Ectodermal cell (in vitro differentiated cells): ENCODE data around the gene PNMA1.

Source experiments
- H3K27ac ChIP-seq: 2 replicates; pipeline ENCODE4 v1.7.0; 2013; ENCODE audit warnings: mild to moderate bottlenecking, low read depth, low read length; ENCODE audit not compliant: insufficient read depth, poor library complexity, severe bottlenecking
- H3K27me3 ChIP-seq: 2 replicates; pipeline ENCODE4 v1.7.0; 2013; ENCODE audit warnings: mild to moderate bottlenecking, low read length; ENCODE audit not compliant: insufficient read depth, control insufficient read depth, poor library complexity, severe bottlenecking
- H3K36me3 ChIP-seq: one replicate; pipeline ENCODE4 v1.7.0; 2013; ENCODE audit warnings: low read length; ENCODE audit not compliant: control insufficient read depth, insufficient read depth
- H3K4me1 ChIP-seq: one replicate; pipeline ENCODE4 v1.7.0; 2013; ENCODE audit warnings: low read length; ENCODE audit not compliant: control insufficient read depth, insufficient read depth
- H3K4me3 ChIP-seq: 2 replicates; pipeline ENCODE4 v1.7.0; 2013; ENCODE audit warnings: low read depth, low read length, control low read depth; ENCODE audit not compliant: insufficient read depth
- H3K9me3 ChIP-seq: 2 replicates; pipeline ENCODE4 v1.7.0; 2013; ENCODE audit warnings: mild to moderate bottlenecking, low read length, moderate library complexity; ENCODE audit not compliant: control insufficient read depth
- WGBS, 2 experiments: methylation state at CpG; one replicate each; pipeline ENCODE4 v1.1.7; 2013; ENCODE audit warnings: missing lambda C conversion rate in 2 of 2; 5-methylcytosine and 5-hydroxymethylcytosine counted together

Gene PNMA1

GRCh38 chr14:73731111-73731510, 16.9 kb upstream of the PNMA1 start:
- Histone ChIP-seq H3K4me3 (no peak overlapping the region), H3K27ac (no peak overlapping the region), H3K27me3 (no peaks in the 10 kb centered on the region), H3K9me3 (no peaks in the 10 kb centered on the region), H3K4me1 (no peaks in the 10 kb centered on the region), H3K36me3 (no peaks in the 10 kb centered on the region)
- WGBS, 2 experiments = 94 to 98% methylated on average over 3 of the region's 3 CpGs

- Histone ChIP-seq H3K27ac (no peak overlapping the region), H3K4me3 (no peak overlapping the region), H3K27me3 (no peaks in the 10 kb centered on the region), H3K9me3 (no peaks in the 10 kb centered on the region), H3K36me3 (no peaks in the 10 kb centered on the region), H3K4me1 (no peaks in the 10 kb centered on the region)
- WGBS, 2 experiments = 97% methylated on average over 23 of the region's 23 CpGs
Measured at GRCh38 chr14:73729556-73730265, 15.5 kb upstream of the PNMA1 start.

DNA sequence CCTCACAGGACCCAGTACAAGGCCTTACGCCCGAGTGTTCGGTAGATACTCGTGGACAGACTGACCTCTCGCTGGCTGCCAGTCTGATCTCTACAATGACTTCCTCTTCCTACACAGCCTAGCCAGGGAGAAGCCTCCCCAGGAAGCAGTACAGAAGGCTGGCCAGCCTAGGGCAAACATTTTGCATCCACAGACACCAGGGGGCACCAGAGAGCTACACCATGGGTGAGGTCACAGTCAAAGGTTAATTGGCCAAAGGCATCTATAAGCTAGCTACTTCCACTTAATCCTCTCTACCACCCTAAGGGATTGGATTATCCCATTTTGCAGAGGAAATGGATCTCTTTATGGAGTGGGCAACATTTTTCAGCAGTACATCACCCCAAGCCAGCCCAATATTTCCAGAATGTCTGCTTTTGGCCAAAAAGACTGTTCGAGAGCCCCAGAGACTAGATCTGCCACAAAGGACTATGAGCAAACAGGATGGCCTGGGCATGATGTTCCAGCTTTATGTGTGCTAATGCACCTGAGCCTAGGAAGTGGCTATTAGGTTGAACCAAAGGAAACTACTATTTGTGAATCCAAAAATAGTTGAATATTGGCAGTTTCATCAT, 14.6 kb upstream of the PNMA1 start:
- Histone ChIP-seq H3K4me3 (no peak overlapping the region), H3K36me3 (no peaks in the 10 kb centered on the region), H3K9me3 (no peaks in the 10 kb centered on the region), H3K27me3 (no peaks in the 10 kb centered on the region), H3K4me1 (no peaks in the 10 kb centered on the region), H3K27ac (no peak overlapping the region)
- WGBS, 2 experiments = 30% methylated on average over 6 of the region's 6 CpGs

DNA sequence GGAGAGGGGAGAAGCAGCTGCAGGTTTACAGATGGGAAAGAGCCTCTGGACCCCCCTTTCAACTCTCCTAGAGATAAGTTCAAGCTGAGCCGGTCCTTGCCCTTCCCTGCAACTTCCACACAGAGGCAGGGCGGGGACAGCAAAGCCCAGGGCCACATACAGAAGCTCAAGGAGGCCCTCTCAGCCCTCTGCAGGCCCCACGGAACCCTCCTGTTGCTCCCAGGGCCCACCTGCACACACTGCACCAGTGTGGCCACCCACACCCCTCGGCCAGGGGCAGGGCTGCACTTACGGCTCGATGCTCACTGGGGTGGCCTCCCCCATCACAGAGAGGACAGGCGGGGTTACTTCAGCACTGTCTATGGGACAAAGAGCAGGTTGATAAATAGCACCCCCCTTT, 13.0 kb upstream of the PNMA1 start:
- H3K36me3 ChIP-seq = no peaks in the 10 kb centered on the region
- H3K27me3 ChIP-seq = no peaks in the 10 kb centered on the region
- H3K4me3 ChIP-seq = no peak overlapping the region
- no peaks in the 10 kb centered on the region for H3K4me1 ChIP-seq
- no peaks in the 10 kb centered on the region for H3K9me3 ChIP-seq
- no peak overlapping the region for H3K27ac ChIP-seq
- WGBS, 2 experiments = 92% methylated on average over 7 of the region's 7 CpGs

GRCh38 chr14:73726025-73726961, 12.1 kb upstream of the PNMA1 start:
- H3K36me3 ChIP-seq = no peaks in the 10 kb centered on the region
- no peaks in the 10 kb centered on the region for H3K4me1 ChIP-seq
- H3K9me3 ChIP-seq = no peaks in the 10 kb centered on the region
- 89% methylated on average over 14 of the region's 14 CpGs for WGBS, 2 experiments
- no peak overlapping the region for H3K27ac ChIP-seq
- no peaks in the 10 kb centered on the region for H3K27me3 ChIP-seq
- no peak overlapping the region for H3K4me3 ChIP-seq

- Histone ChIP-seq H3K36me3 (no peaks in the 10 kb centered on the region), H3K4me3 (no peak overlapping the region)
Measured at GRCh38 chr14:73725116-73726024, 11.2 kb upstream of the PNMA1 start.

GRCh38 chr14:73724696-73725095, 10.5 kb upstream of the PNMA1 start:
- H3K9me3 ChIP-seq = no peaks in the 10 kb centered on the region
- H3K4me3 ChIP-seq = no peak overlapping the region
- H3K27me3 ChIP-seq = no peaks in the 10 kb centered on the region
- WGBS, 2 experiments = 93 to 96% methylated on average over 2 of the region's 2 CpGs
- H3K36me3 ChIP-seq = no peaks in the 10 kb centered on the region
- no peak overlapping the region for H3K27ac ChIP-seq
- peaks cover under 1% of the 10 kb centered on the region for H3K4me1 ChIP-seq

More at GRCh38 chr14:73725116-73726024, 11.2 kb upstream of the PNMA1 start:
- no peaks in the 10 kb centered on the region for H3K4me1 ChIP-seq
- no peak overlapping the region for H3K27ac ChIP-seq
- WGBS, 2 experiments = 93 to 94% methylated on average over 8 of the region's 8 CpGs
- H3K9me3 ChIP-seq = no peaks in the 10 kb centered on the region
- no peaks in the 10 kb centered on the region for H3K27me3 ChIP-seq

DNA sequence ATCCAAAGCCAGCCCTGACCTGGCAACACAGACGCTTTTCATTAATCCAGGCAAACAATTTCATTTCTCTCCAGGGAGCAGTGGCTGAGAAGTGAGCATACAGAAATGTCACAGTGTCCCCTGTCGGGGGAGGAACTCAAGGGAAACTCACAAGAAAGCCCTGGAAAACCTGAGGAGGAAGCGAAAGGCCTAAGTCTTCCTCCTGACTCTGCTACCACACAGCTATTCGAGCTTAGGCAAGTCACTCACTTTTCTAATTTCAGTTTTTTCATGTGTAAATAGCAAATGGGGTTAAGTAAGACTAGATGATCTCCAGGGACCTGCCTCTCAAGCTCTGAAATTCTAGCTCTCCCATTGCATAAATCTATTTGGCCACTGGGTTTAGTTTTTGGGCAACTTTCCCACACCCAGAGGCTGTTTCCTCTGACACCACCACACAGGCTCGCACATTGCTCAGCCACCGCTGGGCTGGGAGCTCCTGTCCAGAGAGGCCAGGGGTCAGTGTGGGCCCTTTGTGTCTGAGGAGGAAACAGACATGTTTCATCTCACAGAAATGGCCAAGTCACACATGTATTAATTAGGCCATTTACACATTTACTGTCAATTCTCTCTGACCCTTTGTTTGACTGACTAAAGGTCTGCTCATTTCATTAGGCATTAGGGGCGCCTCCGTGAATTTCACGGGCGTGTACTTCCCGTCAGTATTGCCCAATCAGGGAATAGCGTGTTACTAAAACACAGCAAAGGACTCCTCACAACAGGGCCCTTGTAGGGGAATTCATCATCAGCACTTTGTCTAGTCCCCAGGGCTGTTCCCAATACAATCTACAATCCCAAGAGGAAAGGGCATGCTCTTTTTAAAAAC, 9.8 kb upstream of the PNMA1 start:
- Histone ChIP-seq H3K4me3 (no peak overlapping the region), H3K27ac (no peak overlapping the region), H3K36me3 (no peaks in the 10 kb centered on the region), H3K27me3 (no peaks in the 10 kb centered on the region), H3K4me1 (peaks cover 7% of the 10 kb centered on the region), H3K9me3 (no peaks in the 10 kb centered on the region)
- WGBS, 2 experiments = 82 to 84% methylated on average over 11 to 12 of the region's 12 CpGs

GRCh38 chr14:73723406-73723796, 9.2 kb upstream of the PNMA1 start:
- Histone ChIP-seq H3K36me3 (no peaks in the 10 kb centered on the region), H3K4me1 (peaks cover 10% of the 10 kb centered on the region), H3K4me3 (no peak overlapping the region), H3K27ac (no peak overlapping the region), H3K27me3 (no peaks in the 10 kb centered on the region), H3K9me3 (no peaks in the 10 kb centered on the region)
- WGBS, 2 experiments = 94% methylated on average over 7 of the region's 7 CpGs
